AG08396 (cell line): ENCODE data around the gene STH.

Experiments
- DNase-seq: peaks from one replicate; pipeline ENCODE4 v3.0.0; 2012; ENCODE audit warnings: low spot score, mixed read lengths

STH gene

GRCh38 chr17:46027048-46027975 lies 28.3 kb downstream of the STH start:
- DNase-seq, result no peak

- no peak for DNase-seq
These were observed 28.9 kb downstream of the STH start for GRCh38 chr17:46027976-46028325.

GRCh38 chr17:46028374-46028773 lies 29.3 kb downstream of the STH start:
- no peak for DNase-seq

GRCh38 chr17:46028981-46029565 lies 30.0 kb downstream of the STH start:
- DNase-seq, result no peak

GRCh38 chr17:46029627-46030026 lies 30.6 kb downstream of the STH start:
- DNase-seq, result no peak

- DNase-seq, result no peak
These were observed 31.7 kb downstream of the STH start for GRCh38 chr17:46030752-46031151.

GRCh38 chr17:46031440-46031839 lies 32.4 kb downstream of the STH start:
- no peak for DNase-seq

- no peak for DNase-seq
These were observed 32.9 kb downstream of the STH start for GRCh38 chr17:46031920-46032319.

- DNase-seq, result no peak
These were observed 33.9 kb downstream of the STH start for GRCh38 chr17:46032909-46033308.

- DNase-seq, result no peak
These were observed 34.3 kb downstream of the STH start for GRCh38 chr17:46033392-46033791.

- DNase-seq, result no peak
These were observed 36.2 kb downstream of the STH start for GRCh38 chr17:46035112-46035818.

- no peak for DNase-seq
These were observed 37.4 kb downstream of the STH start for GRCh38 chr17:46036491-46036890.

- DNase-seq, result no peak
These were observed 38.7 kb downstream of the STH start for GRCh38 chr17:46037722-46038255.

- no peak for DNase-seq
These were observed 39.4 kb downstream of the STH start for GRCh38 chr17:46038414-46038813.

GRCh38 chr17:46038937-46039336 lies 39.9 kb downstream of the STH start:
- DNase-seq, result no peak

- no peak for DNase-seq
These were observed 40.6 kb downstream of the STH start for GRCh38 chr17:46039592-46040186.

- DNase-seq, result no peak
These were observed 43.2 kb downstream of the STH start for GRCh38 chr17:46042246-46042645.

GRCh38 chr17:46042925-46043324 lies 43.9 kb downstream of the STH start:
- DNase-seq, result no peak

GRCh38 chr17:46043606-46044005 lies 44.6 kb downstream of the STH start:
- DNase-seq, result no peak

GRCh38 chr17:46044286-46044928 lies 45.4 kb downstream of the STH start:
- peak; percentile 77 for DNase-seq

GRCh38 chr17:46044989-46045388 lies 45.9 kb downstream of the STH start:
- no peak for DNase-seq

- DNase-seq, result no peak
These were observed 46.6 kb downstream of the STH start for GRCh38 chr17:46045639-46046038.
